Fibroblast of skin of right quadriceps (primary cell): Measurements from ENCODE around the gene USP9X.
"Not testable (repeated sequence)": the region's sequence is repeated elsewhere in the genome, so short reads cannot be mapped to it uniquely, and the experiment has no call there.

Experiments used
- DNase-seq: peaks from one replicate; pipeline ENCODE4 v3.0.0-alpha.2; 2013

Gene USP9X, protein sequence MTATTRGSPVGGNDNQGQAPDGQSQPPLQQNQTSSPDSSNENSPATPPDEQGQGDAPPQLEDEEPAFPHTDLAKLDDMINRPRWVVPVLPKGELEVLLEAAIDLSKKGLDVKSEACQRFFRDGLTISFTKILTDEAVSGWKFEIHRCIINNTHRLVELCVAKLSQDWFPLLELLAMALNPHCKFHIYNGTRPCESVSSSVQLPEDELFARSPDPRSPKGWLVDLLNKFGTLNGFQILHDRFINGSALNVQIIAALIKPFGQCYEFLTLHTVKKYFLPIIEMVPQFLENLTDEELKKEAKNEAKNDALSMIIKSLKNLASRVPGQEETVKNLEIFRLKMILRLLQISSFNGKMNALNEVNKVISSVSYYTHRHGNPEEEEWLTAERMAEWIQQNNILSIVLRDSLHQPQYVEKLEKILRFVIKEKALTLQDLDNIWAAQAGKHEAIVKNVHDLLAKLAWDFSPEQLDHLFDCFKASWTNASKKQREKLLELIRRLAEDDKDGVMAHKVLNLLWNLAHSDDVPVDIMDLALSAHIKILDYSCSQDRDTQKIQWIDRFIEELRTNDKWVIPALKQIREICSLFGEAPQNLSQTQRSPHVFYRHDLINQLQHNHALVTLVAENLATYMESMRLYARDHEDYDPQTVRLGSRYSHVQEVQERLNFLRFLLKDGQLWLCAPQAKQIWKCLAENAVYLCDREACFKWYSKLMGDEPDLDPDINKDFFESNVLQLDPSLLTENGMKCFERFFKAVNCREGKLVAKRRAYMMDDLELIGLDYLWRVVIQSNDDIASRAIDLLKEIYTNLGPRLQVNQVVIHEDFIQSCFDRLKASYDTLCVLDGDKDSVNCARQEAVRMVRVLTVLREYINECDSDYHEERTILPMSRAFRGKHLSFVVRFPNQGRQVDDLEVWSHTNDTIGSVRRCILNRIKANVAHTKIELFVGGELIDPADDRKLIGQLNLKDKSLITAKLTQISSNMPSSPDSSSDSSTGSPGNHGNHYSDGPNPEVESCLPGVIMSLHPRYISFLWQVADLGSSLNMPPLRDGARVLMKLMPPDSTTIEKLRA (N-terminal part only)

GRCh38 chrX:41084893-41085511, at the start of gene USP9X:
TSS of gene USP9X (plus strand) at chrX:41085445. CDS start at chrX:41123629, 38,184 bp downstream.
- peak; percentile 91 for DNase-seq

DNA sequence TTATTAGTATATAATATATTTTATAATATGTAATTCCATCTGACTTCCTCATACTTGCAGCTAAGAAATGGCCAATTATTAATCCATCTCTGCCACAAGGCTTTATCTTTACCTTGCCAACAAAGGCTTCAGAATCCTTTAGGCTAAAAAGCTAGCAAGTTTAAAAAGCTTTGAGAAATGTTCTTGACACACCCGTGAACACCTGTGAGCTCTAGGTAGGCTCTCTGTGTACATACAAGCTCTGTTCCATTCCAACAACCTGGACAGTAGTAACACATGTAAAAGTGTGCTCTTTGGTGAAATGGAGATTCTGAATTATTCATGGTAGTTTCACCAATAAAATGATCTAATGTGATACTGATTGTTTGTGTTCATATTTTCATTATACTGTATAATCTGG, 49.7 kb upstream of the USP9X start:
- DNase-seq, result no peak

DNA sequence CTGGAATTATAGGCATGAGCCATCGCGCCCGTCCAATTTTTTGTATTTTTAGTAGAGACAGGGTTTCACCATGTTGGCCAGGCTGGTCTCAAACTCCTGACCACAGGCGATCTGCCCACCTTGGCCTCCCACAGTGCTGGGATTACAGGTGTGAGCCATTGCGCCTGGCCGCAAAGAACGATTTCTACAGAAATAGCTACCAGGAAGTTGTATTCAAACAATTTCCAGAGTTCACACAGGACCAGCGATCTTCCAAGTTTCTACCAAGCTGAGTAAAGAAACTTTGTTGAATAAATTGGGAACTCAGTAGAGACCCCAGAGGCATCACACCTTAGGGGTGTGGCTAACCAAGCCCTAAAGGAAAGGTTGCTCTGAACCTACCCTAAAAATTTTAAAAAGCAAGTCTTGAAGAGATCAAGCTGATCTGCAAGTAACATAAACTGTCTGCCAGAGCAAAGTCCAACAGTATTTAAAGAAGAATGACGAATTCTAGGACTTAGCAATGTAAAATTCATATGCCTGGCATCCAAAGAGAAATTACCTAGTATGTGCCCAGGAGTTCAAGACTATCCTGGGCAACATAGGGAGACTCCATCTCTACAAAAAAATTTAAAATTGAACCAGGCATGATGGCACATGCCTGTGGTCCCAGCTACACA, 48.4 kb upstream of the USP9X start:
- DNase-seq, result no peak

DNA sequence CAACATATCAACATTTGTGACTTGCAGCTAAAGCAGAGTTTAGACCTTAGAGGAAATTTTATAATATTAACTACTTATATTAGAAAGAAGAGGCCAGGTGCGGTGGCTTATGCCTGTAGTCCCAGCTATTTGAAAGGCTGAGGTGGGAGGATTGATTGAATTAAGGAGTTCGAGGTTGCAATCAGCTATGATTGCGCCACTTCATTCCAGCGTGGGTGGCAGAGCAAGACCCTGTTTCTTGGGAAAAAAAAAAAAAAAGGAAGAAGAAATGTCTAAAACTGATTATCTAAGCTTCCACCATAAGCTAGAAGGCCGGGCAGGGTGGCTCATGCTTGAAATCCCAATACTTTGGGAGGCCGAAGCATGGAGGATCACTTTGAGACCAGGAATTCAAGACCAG, 42.0 kb upstream of the USP9X start:
- no peak for DNase-seq

- peak; percentile 56 for DNase-seq
Measured at GRCh38 chrX:41043674-41044345, 41.4 kb upstream of the USP9X start.

DNA sequence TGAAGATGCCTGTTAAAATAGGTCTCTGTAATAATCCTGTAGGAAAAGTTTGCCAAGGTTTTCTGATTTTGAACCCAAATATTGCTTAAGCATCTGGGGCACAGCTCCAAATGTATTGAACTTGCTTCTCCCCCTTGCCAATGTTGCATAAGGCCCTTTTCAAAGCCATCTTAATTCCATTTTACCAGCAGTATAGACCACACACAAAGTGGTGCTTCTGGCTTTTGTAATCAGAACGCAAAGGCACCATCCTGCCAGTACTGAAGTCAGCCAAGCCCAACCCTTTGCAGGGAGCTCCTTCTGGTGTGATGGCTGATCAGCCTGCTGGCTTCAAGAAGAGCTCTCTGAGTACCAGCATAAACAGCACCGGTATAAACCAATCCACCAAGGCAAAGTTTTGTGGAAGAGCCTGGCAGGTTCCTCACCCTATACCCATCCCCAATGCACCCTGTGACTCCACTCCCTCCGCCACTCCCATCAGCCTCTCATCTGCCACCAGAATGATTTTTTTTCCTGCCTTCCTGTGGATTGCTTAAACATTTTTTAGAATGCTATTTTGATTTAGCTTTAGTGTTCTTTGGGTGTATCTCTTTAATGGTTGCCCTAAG, 39.2 kb upstream of the USP9X start:
- DNase-seq, result peak; percentile 55

DNA sequence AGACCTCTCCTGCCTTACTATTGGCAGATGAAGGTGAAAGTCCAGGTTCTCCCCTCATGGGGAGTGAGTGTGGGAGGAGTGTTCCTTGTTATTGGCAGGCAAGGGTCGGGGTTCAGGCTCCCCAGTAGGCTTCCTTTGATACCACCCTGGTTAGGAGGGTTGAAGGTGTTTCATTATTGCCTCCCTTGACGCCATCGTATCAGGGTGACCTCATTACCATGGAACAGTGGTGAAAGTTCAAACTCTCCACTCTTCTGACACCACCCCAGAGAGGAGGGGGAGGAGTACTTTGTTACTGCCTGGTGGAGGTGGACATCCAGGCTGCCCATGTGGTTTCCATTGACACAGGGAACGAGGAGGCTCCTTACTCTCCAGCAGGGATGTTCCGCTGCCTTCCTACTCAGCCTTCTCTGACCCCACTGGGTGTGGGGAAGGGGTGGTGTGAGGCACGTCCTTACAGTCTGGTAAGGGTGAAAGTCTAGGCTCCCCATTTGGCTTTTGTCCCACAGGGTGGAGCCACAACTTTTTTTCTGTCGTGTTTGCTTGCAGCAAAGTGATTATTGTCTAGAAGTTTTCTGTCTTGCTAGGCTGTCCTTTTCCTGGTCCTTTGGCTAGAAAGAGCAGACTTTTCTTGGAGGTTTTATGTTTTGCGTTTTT, 37.2 kb upstream of the USP9X start:
- DNase-seq, result no peak

DNA sequence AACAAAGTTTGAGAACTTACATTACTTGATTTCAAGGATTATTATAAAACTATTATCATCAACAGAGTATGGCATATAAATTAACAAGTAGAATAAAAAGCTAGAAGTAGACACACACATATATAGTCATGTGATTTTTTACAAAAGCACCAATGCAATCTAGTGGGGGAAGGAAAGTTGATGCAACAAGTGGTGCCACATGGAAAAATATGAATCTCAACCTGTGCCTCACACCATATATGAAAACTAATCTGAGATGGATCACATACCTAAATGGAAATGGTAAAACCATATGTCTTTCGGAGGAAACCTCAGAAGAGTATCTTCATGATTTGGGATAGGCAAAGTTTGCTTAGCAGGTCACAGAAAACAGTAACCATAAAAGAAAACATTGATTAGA, 34.9 kb upstream of the USP9X start:
- DNase-seq, result no peak

DNA sequence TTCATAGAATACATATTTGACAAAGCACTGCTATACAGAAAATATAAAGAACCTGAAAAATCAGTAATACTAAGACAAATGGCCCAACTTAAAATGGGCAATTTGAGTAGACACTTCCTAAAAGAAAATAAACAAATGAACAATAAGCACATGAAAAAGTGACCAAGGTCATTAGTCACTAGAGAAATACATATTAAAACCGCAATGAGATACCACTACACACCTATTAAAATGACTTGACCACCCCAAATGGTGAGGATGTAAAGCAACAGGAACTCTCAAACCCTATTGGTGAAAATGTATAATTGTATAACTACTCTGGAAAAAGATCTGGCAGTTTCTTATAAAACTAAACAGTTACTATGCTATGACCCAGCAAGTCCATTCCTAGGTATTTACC, 34.0 kb upstream of the USP9X start:
- DNase-seq, result no peak

- no peak for DNase-seq
Measured at GRCh38 chrX:41055740-41056139, 29.5 kb upstream of the USP9X start.

DNA sequence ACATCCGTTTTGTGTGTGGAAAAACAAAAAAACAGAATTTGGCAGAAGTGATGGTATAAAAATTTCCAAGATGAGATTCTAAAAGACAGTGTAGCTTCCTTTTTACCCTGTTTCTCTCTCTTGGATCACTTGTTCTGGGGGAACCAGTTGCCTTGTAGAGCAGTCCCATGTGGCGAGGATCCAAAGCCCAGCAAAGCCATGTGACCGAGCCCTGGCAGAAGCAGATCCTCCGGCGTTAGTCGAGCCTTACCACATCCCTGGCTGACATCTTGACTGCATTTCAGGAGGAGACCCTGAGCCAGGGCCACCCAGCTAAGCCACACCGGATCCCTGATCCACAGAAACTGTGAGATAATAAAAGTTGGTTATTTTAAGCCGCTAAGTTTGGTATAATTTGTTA, 22.0 kb upstream of the USP9X start:
- not testable (repeated sequence) for DNase-seq

- DNase-seq, result peak; percentile 56
Measured at GRCh38 chrX:41064018-41064417, 21.2 kb upstream of the USP9X start.

DNA sequence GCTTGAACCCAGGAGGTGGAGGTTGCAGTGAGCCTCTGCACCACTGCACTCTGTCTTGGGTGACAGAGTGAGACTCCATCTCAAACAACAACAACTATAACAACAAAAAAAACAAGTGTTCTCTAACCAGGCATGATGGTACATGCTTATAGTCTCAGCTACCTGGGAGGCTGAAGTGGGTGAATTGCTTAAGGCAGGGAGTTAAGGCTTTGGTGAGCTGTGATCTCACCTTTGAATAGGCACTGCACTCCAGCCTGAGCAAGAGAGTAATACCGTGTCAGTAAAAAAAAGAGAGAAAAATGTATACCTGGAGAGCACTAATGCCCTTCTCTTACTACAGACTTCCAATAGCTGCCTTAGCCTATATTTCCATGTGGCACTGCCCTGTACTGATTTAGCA, 18.9 kb upstream of the USP9X start:
- DNase-seq, result no peak

DNA sequence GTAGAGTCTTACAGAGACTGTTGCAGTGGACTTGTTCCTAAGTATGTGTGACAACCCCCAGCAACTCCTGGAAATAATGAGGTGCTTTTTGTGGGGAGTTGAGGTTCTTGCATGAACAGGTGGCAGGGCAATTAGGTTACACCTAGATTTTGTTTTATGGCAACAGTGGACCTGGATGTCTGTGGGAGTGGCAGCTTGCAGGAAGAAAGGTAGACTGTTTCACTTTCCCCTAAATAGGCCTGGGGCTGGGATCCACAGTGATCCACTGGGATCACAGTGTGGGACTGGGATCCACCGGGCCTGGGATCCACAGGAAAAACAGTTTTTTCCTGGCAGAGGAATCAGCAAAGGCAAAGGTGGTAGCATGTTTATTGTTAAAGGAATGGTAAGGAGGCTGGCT, 18.3 kb upstream of the USP9X start:
- no peak for DNase-seq

DNA sequence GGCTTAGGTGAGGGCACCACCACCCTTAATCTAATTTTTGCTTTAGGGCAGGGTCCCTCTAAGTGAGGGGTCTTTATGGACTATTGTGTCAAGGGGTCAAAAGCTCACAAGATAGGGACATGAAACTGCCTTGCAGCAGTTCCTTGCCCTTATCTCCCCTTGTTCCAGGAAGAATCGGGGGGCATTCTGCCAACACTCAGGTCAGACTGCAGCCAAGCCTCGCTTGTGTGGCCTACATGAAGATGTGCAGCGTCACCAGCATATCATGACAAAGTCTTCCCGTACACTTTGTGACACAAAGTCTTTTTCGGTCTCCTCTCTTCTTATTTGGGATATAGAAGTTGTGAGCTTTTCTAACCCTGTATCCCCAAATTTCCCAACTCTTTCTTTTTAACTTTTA, 17.5 kb upstream of the USP9X start:
- no peak for DNase-seq

GRCh38 chrX:41076742-41077141, 8.5 kb upstream of the USP9X start:
- no peak for DNase-seq

DNA sequence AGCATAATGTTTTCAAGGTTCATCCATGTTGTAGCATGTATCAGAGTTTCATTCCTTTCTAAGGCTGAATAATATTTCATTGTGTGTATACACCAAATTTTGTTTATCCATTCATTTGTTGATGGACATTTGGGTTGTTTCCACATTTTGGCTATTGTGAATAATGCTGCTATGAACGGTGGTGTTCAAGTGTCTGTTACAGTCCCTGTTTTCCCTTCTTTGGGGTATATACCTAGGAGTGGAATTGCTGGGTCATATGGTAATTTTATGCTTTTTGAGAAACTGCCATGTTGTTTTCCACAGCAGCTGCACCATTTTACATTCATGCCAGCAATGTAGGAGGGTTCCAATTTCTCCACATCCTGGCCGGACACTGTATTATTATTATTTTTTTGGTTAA, 3.4 kb upstream of the USP9X start:
- DNase-seq, result no peak

DNA sequence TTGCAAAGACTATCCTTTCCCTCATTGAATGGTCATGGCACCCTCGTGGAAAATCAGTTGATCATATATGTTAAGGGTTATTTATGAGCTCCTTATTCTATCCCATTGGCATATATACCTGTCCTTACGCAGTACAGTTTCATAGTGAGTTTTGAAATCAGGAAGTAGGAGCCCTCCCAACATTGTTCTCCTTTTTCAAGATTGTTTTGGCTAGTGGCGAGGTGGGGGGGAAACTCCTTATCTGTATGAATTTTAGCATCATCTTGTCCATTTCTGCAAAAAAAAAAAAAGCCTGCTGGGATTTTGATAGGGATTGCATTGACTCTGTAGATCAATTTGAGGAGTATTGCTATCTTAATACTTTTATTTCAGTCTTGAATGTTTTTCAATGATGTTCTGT, 2.5 kb upstream of the USP9X start:
- no peak for DNase-seq

GRCh38 chrX:41084044-41084892, 977 bp upstream of the USP9X start:
- DNase-seq, result peak; percentile 94

DNA sequence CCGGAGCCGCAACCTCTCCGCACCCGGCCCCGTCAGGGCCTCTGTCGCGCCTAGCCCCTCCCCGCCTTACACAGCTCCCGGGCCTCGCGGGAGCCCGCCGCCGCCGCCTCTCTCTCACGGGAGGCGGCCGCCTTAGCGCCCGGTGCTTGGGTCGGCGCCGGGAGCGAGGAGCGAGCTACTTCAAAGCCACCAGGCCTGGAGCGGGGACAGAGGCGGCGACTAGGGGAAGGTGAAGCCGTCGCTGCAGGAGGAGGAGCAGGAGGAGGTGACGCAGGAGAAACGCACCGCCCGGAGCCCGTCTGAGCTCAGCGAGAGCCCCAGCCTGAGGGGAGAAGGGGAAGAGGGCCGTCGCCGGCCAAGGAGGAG, 250 bp downstream of the USP9X start:
- no peak for DNase-seq
